ENCODE measurements around the gene ATP2B3. TPM values are rescaled to one million over a fixed set of nuclear protein-coding genes. Genes with fewer than 3 reads are reported as not detected.

Gene ATP2B3
- total RNA-seq, 4 donors from 2014 or later: 0.13 to 0.37 (median 0.31) TPM; not detected in 1

- 83% methylated on average over 1 of the region's 30 CpGs; no CpG with 5 or more reads in 1 of the 2 donors for WGBS, 2 donors (ENCODE audit: low coverage in 1 of 2)
- no peak overlapping the region for H3K4me3 ChIP-seq
- peaks cover 0 to 85% of the 10 kb centered on the region in 2 donors for H3K36me3 ChIP-seq
- H3K27me3 ChIP-seq: no peaks in the 10 kb centered on the region
- TF ChIP-seq POLR2AphosphoS5 (IDR thresholded peaks at IDR 0.05): no peak
- no peak for TF ChIP-seq POLR2A (IDR thresholded peaks at IDR 0.05)
- TF ChIP-seq EP300 (IDR thresholded peaks at IDR 0.05): no peak
- TF ChIP-seq CTCF (IDR thresholded peaks at IDR 0.05): no peak
- H3K4me1 ChIP-seq: peaks cover 0 to 18% (median 0%) of the 10 kb centered on the region in 3 donors
- ATAC-seq: no peak
- H3K9me3 ChIP-seq: no peaks in the 10 kb centered on the region
- H3K27ac ChIP-seq: no peak overlapping the region
Observed at GRCh38 chrX:153592091-153592833, 74.8 kb downstream of the ATP2B3 start.

GRCh38 chrX:153592966-153593688 is 75.7 kb downstream of the ATP2B3 start:
- peaks cover 0 to 76% of the 10 kb centered on the region in 2 donors for H3K36me3 ChIP-seq
- H3K9me3 ChIP-seq: no peaks in the 10 kb centered on the region
- no peaks in the 10 kb centered on the region for H3K27me3 ChIP-seq
- no peak overlapping the region for H3K4me3 ChIP-seq
- ATAC-seq: no peak
- TF ChIP-seq POLR2A (IDR thresholded peaks at IDR 0.05) (no peak), CTCF (IDR thresholded peaks at IDR 0.05) (no peak), POLR2AphosphoS5 (IDR thresholded peaks at IDR 0.05) (no peak), EP300 (IDR thresholded peaks at IDR 0.05) (no peak)
- no peak overlapping the region for H3K27ac ChIP-seq
- H3K4me1 ChIP-seq: peaks cover 0 to 27% (median 0%) of the 10 kb centered on the region in 3 donors
- 100% methylated on average over 2 to 3 of the region's 12 CpGs for WGBS, 2 donors (ENCODE audit: low coverage in 1 of 2)

- TF ChIP-seq CTCF (IDR thresholded peaks at IDR 0.05) (no peak), EP300 (IDR thresholded peaks at IDR 0.05) (no peak), POLR2AphosphoS5 (IDR thresholded peaks at IDR 0.05) (no peak), POLR2A (IDR thresholded peaks at IDR 0.05) (no peak)
- no peak for ATAC-seq
- H3K27me3 ChIP-seq: no peaks in the 10 kb centered on the region
- no peak overlapping the region for H3K27ac ChIP-seq
- H3K4me1 ChIP-seq: peaks cover 0 to 29% (median 0%) of the 10 kb centered on the region in 3 donors
- H3K9me3 ChIP-seq: no peaks in the 10 kb centered on the region
- H3K4me3 ChIP-seq: no peak overlapping the region
- 85% methylated on average over 4 of the region's 22 CpGs; no CpG with 5 or more reads in 1 of the 2 donors for WGBS, 2 donors (ENCODE audit: low coverage in 1 of 2)
- peaks cover 0 to 68% of the 10 kb centered on the region in 2 donors for H3K36me3 ChIP-seq
Observed at GRCh38 chrX:153593811-153594500, 76.5 kb downstream of the ATP2B3 start.

- peaks cover 0 to 57% of the 10 kb centered on the region in 2 donors for H3K36me3 ChIP-seq
- 70% methylated on average over 2 of the region's 11 CpGs; no CpG with 5 or more reads in 1 of the 2 donors for WGBS, 2 donors (ENCODE audit: low coverage in 1 of 2)
- no peak overlapping the region for H3K4me3 ChIP-seq
- no peak overlapping the region for H3K27ac ChIP-seq
- H3K9me3 ChIP-seq: no peaks in the 10 kb centered on the region
- H3K27me3 ChIP-seq: no peaks in the 10 kb centered on the region
- TF ChIP-seq POLR2A (IDR thresholded peaks at IDR 0.05) (no peak), EP300 (IDR thresholded peaks at IDR 0.05) (no peak), POLR2AphosphoS5 (IDR thresholded peaks at IDR 0.05) (no peak), CTCF (IDR thresholded peaks at IDR 0.05) (no peak)
- ATAC-seq: no peak
- H3K4me1 ChIP-seq: peaks cover 0 to 38% (median 5%) of the 10 kb centered on the region in 3 donors
Observed at GRCh38 chrX:153595387-153595786, 77.9 kb downstream of the ATP2B3 start.
